HepG2 (cell line): Measurements from ENCODE around the gene C11orf91. TPM values are rescaled to one million over a fixed set of nuclear protein-coding genes. Genes with fewer than 3 reads are reported as not detected.

Experiments
- ATAC-seq: fragments of 200-7000 bp; cut with Tn5 transposase; 3 replicates; pipeline ENCODE4 v1.9.1; 2020; ENCODE audit warnings: mild to moderate bottlenecking, moderate library complexity
- BruUV-seq: library from RNA; stranded (reverse); fragments of 400-500 nt; replicated peaks from 2 replicates; lab custom pipeline; 2021; lab: Mats Ljungman, UMichigan
- CTCF ChIA-PET: fragments of 300-600 bp; formaldehyde crosslinking; extraction: SDS; loops from one replicate; lab custom pipeline; 2021; ENCODE audit warnings: low total read pairs, inconsistent platforms, low intra/inter-chr PET ratio; lab: Yijun Ruan, JAX
- POLR2A ChIA-PET: fragments of 350-600 bp; sonication (Branson Sonifier 250); formaldehyde crosslinking; loops from one replicate; lab custom pipeline; 2020; ENCODE audit warnings: antibody characterized with exemption, inconsistent platforms; lab: Yijun Ruan, JAX
- DNase-seq: peaks from one replicate; pipeline ENCODE4 v3.0.0-alpha.2; 2015; ENCODE audit warnings: low spot score
- FAIRE-seq: peaks from 3 replicates; lab custom pipeline; 2011; peaks lifted over from hg19 to GRCh38; lab: Jason Lieb, UNC
- H2AFZ ChIP-seq: one replicate; pipeline ENCODE4 v1.6.1; 2011; ENCODE audit warnings: low read length, inconsistent platforms
- H3K27ac ChIP-seq: fragments of 300-600 bp; 3 replicates; pipeline ENCODE4 v1.8.0; 2011; ENCODE audit warnings: mixed run types, mild to moderate bottlenecking, mixed read lengths, low read length, inconsistent platforms; ENCODE audit not compliant: insufficient read depth; ENCODE audit errors: extremely low read length
- H3K27me3 ChIP-seq, 2 experiments: fragments of 200-600 bp in 1 of 2; 2 replicates in 1 of 2; 3 replicates in 1 of 2; pipeline versions ENCODE4 v1.6.0 to v1.8.0; 2011; ENCODE audit warnings: low read length in 2 of 2, mild to moderate bottlenecking in 2 of 2, moderate library complexity in 2 of 2, inconsistent platforms in 1 of 2; ENCODE audit not compliant: insufficient read depth in 2 of 2, control insufficient read depth in 1 of 2
- H3K36me3 ChIP-seq, 2 experiments: fragments of 200-600 bp in 1 of 2; replicated peaks in 1 of 2; 2 replicates in 1 of 2; 3 replicates in 1 of 2; pipeline versions ENCODE4 v1.5.1 to v1.8.0; 2011; ENCODE audit warnings: low read length in 2 of 2, inconsistent platforms in 1 of 2; ENCODE audit not compliant: insufficient read depth in 2 of 2, control insufficient read depth in 1 of 2
- H3K4me1 ChIP-seq: 2 replicates; pipeline ENCODE4 v1.5.1; 2012; ENCODE audit warnings: low read length, inconsistent platforms; ENCODE audit not compliant: insufficient read depth
- H3K4me2 ChIP-seq: 2 replicates; pipeline ENCODE4 v1.6.0; 2011; ENCODE audit warnings: low read depth, low read length, inconsistent platforms
- H3K4me3 ChIP-seq, 3 experiments: fragments of 200-600 bp in 1 of 3; sonication (generic), shearing (Covaris generic) in 1 of 3; replicated peaks in 1 of 3; 2 replicates each; pipeline ENCODE4 v1.5.1; 2011 to 2016; ENCODE audit warnings: low read length in 3 of 3, inconsistent platforms in 2 of 3, low read depth in 2 of 3, mild to moderate bottlenecking in 2 of 3, control low read depth in 1 of 3, mixed read lengths in 1 of 3; ENCODE audit not compliant: insufficient read depth in 1 of 3
- H3K79me2 ChIP-seq: one replicate; pipeline ENCODE4 v1.6.1; 2011; ENCODE audit warnings: low read length, inconsistent platforms; ENCODE audit not compliant: insufficient read depth
- H3K9ac ChIP-seq: 2 replicates; pipeline ENCODE4 v1.6.0; 2011; ENCODE audit warnings: mild to moderate bottlenecking, low read depth, low read length, inconsistent platforms; ENCODE audit not compliant: insufficient read depth
- H3K9me3 ChIP-seq: 2 replicates; pipeline ENCODE4 v1.5.1; 2012; ENCODE audit warnings: mild to moderate bottlenecking, low read length
- H4K20me1 ChIP-seq: 2 replicates; pipeline ENCODE4 v1.6.0; 2011; ENCODE audit warnings: inconsistent platforms, mild to moderate bottlenecking, low read length, moderate library complexity; ENCODE audit not compliant: insufficient read depth
- ATF5 ChIP-seq: sonication (generic); formaldehyde crosslinking; IDR thresholded peaks from 2 replicates; pipeline ENCODE4 v1.4.0; 2020; ENCODE audit warnings: mild to moderate bottlenecking, low read depth, missing genetic modification reagents
- FOXK2 ChIP-seq: fragments of 450-650 bp; IDR thresholded peaks from 2 replicates; pipeline ENCODE4 v1.6.1; 2016
- MEIS2 ChIP-seq: sonication (generic); formaldehyde crosslinking; IDR thresholded peaks from 2 replicates; pipeline ENCODE4 v1.9.0; 2021; ENCODE audit warnings: mild to moderate bottlenecking, missing genetic modification reagents
- NFE2 ChIP-seq: sonication (generic); formaldehyde crosslinking; IDR thresholded peaks from 2 replicates; pipeline ENCODE4 v1.4.0; 2020; ENCODE audit warnings: missing genetic modification reagents
- RFX1 ChIP-seq: fragments of 450-650 bp; IDR thresholded peaks from 2 replicates; pipeline ENCODE4 v1.6.1; 2017
- TP53 ChIP-seq: sonication (generic); formaldehyde crosslinking; conservative IDR thresholded peaks from 2 replicates; pipeline ENCODE4 v1.4.0; 2020; ENCODE audit warnings: missing genetic modification reagents
- ZNF33B ChIP-seq: sonication (generic); formaldehyde crosslinking; IDR thresholded peaks from 2 replicates; pipeline ENCODE4 v1.5.1; 2020; ENCODE audit warnings: mild to moderate bottlenecking, missing genetic modification reagents
- ZNF556 ChIP-seq: sonication (generic); formaldehyde crosslinking; IDR thresholded peaks from 2 replicates; pipeline ENCODE4 v1.4.0; 2020; ENCODE audit warnings: mild to moderate bottlenecking, missing genetic modification reagents, borderline replicate concordance
- WGBS: methylation state at CpG from one replicate; pipeline ENCODE4 v1.1.6; 2017; ENCODE audit warnings: low lambda C conversion rate; 5-methylcytosine and 5-hydroxymethylcytosine counted together
- in situ Hi-C: cut with HindIII; loops from 2 replicates; pipeline ENCODE4 v1.10.0; 2017; ENCODE audit warnings: low pct_unique_long_range_greater_than_20kb; ENCODE audit not compliant: extremely low pct_ligation_motif_present
- intact Hi-C: fragments of 100-400 bp; cut with micrococcal nuclease; formaldehyde crosslinking; loops from one replicate; pipeline ENCODE4 v1.10.0; 2022; ENCODE audit not compliant: unreplicated experiment
- polyA plus RNA-seq, 8 experiments: library from polyadenylated mRNA; depleted of rRNA in 3 of 8; stranded (reverse) in 7 of 8; unstranded in 1 of 8; fragments of >200 nt; fragmentation: Illumina TruSeq in 4 of 8; extraction: Trizol in 4 of 8; gene quantifications; 2 replicates each; pipeline versions ENCODE4 v1.2.1 to v1.2.3, GENCODE V29; 2011 to 2016; ENCODE audit warnings: low read depth in 4 of 8, missing spikeins in 1 of 8, mixed read lengths in 1 of 8; ENCODE audit not compliant: insufficient read depth in 1 of 8
- total RNA-seq, 5 experiments: library from RNA; depleted of rRNA; stranded (reverse); fragments of >200 nt; fragmentation: Illumina TruSeq; extraction: Trizol; gene quantifications; 2 replicates each; pipeline ENCODE4 v1.2.3, GENCODE V29; 2016; ENCODE audit warnings: low read depth in 1 of 5
- TF ChIP-seq, protein P1 (sequence below): sonication (generic); formaldehyde crosslinking; IDR thresholded peaks from 2 replicates; pipeline ENCODE4 v1.5.0; 2020; ENCODE audit warnings: mild to moderate bottlenecking, low read depth, missing genetic modification reagents, borderline replicate concordance

Gene C11orf91
- total and polyA plus RNA-seq, 2 of the 13 experiments (the other 11 are each of a cell fraction or from before 2014, with no cell fraction given), result 0.35 TPM; not detected in 1

DNA sequence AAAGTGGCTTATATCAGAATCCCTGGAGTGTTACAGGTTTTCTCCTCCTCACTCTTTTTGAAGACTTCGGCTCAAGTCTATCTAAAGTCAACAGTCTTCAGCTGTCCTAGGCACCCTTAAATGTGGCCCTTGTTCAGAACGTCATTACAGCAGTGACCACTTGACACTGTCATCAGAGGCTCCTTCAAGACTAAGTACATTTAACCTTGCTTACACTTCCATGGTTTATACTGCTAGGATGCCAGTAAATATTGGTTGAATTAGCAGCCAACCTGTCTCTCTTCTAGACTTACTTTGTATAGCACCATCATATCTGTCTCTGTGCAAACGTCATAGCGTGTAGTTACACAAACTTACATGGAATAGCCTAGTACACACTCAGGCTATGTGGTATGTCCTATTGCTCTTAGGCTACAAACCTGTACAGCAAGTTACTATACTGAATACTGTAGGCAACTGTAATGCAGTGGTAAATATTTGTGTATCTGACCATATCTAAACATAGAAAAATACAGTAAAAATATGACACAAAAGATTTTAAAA, 13.3 kb upstream of the C11orf91 start:
- no peaks in the 10 kb centered on the region for H3K79me2 ChIP-seq
- in situ Hi-C loops (no loop called here), intact Hi-C loops (no loop called here)
- H3K4me1 ChIP-seq, result peaks cover 22% of the 10 kb centered on the region
- 95% methylated on average over 4 of the region's 4 CpGs for WGBS
- no peaks in the 10 kb centered on the region for H4K20me1 ChIP-seq
- H3K4me3 ChIP-seq, result no peak overlapping the region
- FAIRE-seq (no peak), ATAC-seq (no peak), DNase-seq (no peak)
- peaks cover 7 to 59% of the 10 kb centered on the region in 2 experiments for H3K36me3 ChIP-seq
- CTCF ChIA-PET, result no interaction called here
- H3K4me2 ChIP-seq, result no peak overlapping the region
- TF ChIP-seq MEIS2 (no peak), FOXK2 (no peak), TP53 (no peak), ZNF556 (CRISPR knock-in tag) (no peak), NFE2 (CRISPR knock-in tag) (no peak), ZNF33B (no peak), RFX1 (no peak), ATF5 (CRISPR knock-in tag) (no peak)
- TF ChIP-seq, protein P1, sequence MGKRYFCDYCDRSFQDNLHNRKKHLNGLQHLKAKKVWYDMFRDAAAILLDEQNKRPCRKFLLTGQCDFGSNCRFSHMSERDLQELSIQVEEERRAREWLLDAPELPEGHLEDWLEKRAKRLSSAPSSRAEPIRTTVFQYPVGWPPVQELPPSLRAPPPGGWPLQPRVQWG (CRISPR knock-in tag), result no peak
- no TSS peak for BruUV-seq
- POLR2A ChIA-PET, result no interaction called here
- H3K9ac ChIP-seq, result no peak overlapping the region
- no peak overlapping the region for H2AFZ ChIP-seq
- no peak overlapping the region for H3K27ac ChIP-seq
- no peaks in the 10 kb centered on the region for H3K9me3 ChIP-seq
- no peaks in the 10 kb centered on the region for H3K27me3 ChIP-seq
